Testis (tissue), 2 donors: Measurements from ENCODE around the gene WDFY2.

Source experiments
- CTCF ChIP-seq, 3 experiments: fragments of 450-650 bp in 2 of 3; fragments of 200-600 bp in 1 of 3; sonication (generic) in 1 of 3; IDR thresholded peaks; one replicate each; pipeline ENCODE4 v1.5.1; 2016 to 2019; ENCODE audit warnings: antibody characterized with exemption in 3 of 3, mild to moderate bottlenecking in 2 of 3, moderate library complexity in 1 of 3
- POLR2A ChIP-seq: fragments of 450-650 bp; IDR thresholded peaks from one replicate; pipeline ENCODE4 v1.6.1; 2017; ENCODE audit warnings: antibody characterized with exemption, mild to moderate bottlenecking, moderate library complexity

GRCh38 chr13:51769455-51770127 lies 185.3 kb downstream of the WDFY2 start:
- no peak for TF ChIP-seq CTCF (IDR thresholded peaks at IDR 0.05)
- TF ChIP-seq POLR2A: no peak
